Nephron (organoid): Measurements from ENCODE around the gene DHRSX.
A peak's percentile ranks its signal among the peaks of the same experiment; 100 is the strongest.
"Not testable (repeated sequence)": the region's sequence is repeated elsewhere in the genome, so short reads cannot be mapped to it uniquely, and the experiment has no call there.

Experiments
- H3K27ac Mint-ChIP-seq, 3 experiments: 2 replicates each; pipeline ENCODE4 v1.8.0; 2020; ENCODE audit warnings: mixed read lengths in 3 of 3, mild to moderate bottlenecking in 2 of 3, moderate library complexity in 1 of 3
- H3K27me3 Mint-ChIP-seq: 2 replicates; pipeline ENCODE4 v1.8.0; 2021; ENCODE audit warnings: low read depth, mild to moderate bottlenecking, moderate library complexity, mixed read lengths
- H3K36me3 Mint-ChIP-seq: 2 replicates; pipeline ENCODE4 v1.8.0; 2020; ENCODE audit warnings: low read depth, mixed read lengths
- H3K4me1 Mint-ChIP-seq: 2 replicates; pipeline ENCODE4 v1.8.0; 2020; ENCODE audit warnings: mixed read lengths
- H3K4me3 Mint-ChIP-seq, 3 experiments: 2 replicates each; pipeline ENCODE4 v1.8.0; 2020; ENCODE audit warnings: mild to moderate bottlenecking in 3 of 3, mixed read lengths in 3 of 3, moderate library complexity in 2 of 3
- H3K9me3 Mint-ChIP-seq: 2 replicates; pipeline ENCODE4 v1.8.0; 2020; ENCODE audit warnings: mixed read lengths
- TF ChIP-seq, protein P1 (sequence below), 3 experiments: fragments of 200-600 bp; sonication (generic); IDR thresholded peaks; one replicate each; pipeline ENCODE4 v1.5.0; 2021; ENCODE audit warnings: antibody characterized with exemption in 3 of 3; ENCODE audit not compliant: unreplicated experiment in 3 of 3

The DHRSX gene

DNA sequence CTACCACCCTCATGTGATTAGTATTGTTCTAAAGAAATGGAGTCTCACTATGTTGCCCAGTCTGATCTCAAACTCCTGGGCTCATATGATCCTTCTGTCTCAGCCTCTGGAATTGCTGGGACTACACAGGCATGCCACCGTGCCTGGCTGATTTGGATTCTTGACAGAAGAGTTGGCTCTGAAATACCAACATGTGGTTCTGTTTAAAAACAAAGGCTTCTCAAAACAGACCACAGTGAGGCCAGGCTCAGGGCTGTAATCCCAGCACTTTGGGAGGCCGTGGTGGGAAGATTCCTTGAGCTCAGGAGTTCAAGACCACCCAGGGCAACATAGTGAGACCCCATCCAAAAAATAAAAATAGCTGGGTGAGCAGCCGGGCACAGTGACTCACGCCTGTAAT, 126.7 kb downstream of the DHRSX start:
- TF ChIP-seq, protein P1, sequence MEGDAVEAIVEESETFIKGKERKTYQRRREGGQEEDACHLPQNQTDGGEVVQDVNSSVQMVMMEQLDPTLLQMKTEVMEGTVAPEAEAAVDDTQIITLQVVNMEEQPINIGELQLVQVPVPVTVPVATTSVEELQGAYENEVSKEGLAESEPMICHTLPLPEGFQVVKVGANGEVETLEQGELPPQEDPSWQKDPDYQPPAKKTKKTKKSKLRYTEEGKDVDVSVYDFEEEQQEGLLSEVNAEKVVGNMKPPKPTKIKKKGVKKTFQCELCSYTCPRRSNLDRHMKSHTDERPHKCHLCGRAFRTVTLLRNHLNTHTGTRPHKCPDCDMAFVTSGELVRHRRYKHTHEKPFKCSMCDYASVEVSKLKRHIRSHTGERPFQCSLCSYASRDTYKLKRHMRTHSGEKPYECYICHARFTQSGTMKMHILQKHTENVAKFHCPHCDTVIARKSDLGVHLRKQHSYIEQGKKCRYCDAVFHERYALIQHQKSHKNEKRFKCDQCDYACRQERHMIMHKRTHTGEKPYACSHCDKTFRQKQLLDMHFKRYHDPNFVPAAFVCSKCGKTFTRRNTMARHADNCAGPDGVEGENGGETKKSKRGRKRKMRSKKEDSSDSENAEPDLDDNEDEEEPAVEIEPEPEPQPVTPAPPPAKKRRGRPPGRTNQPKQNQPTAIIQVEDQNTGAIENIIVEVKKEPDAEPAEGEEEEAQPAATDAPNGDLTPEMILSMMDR (IDR thresholded peaks at IDR 0.05; ENCODE audit: unreplicated experiment in 3 of 3) = no peak
- Mint-ChIP-seq H3K27me3 (no peaks in the 10 kb centered on the region), H3K9me3 (peaks cover 13% of the 10 kb centered on the region), H3K4me1 (no peaks in the 10 kb centered on the region), H3K4me3 (no peak overlapping the region), H3K36me3 (peaks cover 52% of the 10 kb centered on the region), H3K27ac (no peak overlapping the region)

DNA sequence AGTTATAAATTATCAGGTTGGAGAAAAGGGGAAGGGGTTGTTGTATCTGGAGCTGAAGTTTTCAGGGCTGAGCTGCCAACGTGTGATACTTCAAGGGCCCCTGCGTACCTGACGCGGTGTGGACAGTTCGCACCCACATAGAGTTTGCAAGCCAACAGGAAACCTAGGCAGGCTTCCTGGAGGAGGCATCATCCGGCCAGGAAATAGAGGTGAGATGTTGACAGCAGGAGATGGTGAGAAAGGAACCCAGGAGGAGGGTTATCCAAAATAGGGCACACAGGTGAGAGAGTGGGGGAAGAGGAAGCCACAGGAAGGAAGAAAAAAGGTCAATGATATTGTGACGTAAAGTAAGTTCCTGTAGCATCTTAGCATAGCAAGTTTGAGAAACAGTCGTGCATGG, 127.2 kb downstream of the DHRSX start:
- Mint-ChIP-seq H3K36me3 (peaks cover 49% of the 10 kb centered on the region), H3K27ac (no peak overlapping the region), H3K4me3 (no peak overlapping the region), H3K9me3 (peaks cover 10% of the 10 kb centered on the region), H3K27me3 (no peaks in the 10 kb centered on the region), H3K4me1 (no peaks in the 10 kb centered on the region)
- TF ChIP-seq, protein P1 (IDR thresholded peaks at IDR 0.05; ENCODE audit: unreplicated experiment in 3 of 3) = no peak

DNA sequence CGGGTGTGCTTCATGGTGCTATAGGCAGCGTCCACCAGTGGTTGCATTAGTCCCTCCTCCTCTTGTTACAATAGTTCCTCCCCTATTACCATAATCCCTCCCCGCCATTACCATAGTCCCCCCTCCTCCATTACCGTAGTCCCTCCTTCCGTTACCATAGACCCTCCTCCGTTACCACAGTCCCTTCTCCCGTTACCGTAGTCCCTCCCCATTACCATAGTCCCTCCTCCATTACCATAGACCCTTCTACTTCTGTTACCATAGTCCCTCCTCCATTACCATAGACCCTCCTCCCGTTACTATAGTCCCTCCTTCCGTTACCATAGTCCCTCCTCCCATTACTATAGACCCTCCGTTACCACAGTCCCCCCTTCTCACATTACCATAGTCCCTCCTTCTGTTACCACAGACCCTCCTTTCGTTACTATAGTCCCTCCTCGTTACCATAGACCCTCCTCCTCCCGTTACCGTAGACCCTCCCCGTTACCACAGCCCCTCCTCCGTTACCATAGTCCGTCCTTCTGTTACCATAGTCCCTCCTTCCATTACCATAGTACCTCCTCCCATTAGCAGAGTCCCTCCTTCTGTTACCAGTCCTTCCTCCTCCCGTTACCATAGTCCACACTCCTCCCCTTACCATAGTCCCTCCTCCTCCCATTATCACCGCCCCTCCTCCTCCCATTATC, 129.6 kb downstream of the DHRSX start:
- Mint-ChIP-seq H3K36me3 (peaks cover 33% of the 10 kb centered on the region), H3K4me3 (no peak overlapping the region), H3K27ac (peak overlapping the region in 1 of 3 experiments; percentile 27), H3K9me3 (no peaks in the 10 kb centered on the region), H3K27me3 (no peaks in the 10 kb centered on the region), H3K4me1 (no peaks in the 10 kb centered on the region)
- TF ChIP-seq, protein P1 (IDR thresholded peaks at IDR 0.05; ENCODE audit: unreplicated experiment in 3 of 3) = no peak

DNA sequence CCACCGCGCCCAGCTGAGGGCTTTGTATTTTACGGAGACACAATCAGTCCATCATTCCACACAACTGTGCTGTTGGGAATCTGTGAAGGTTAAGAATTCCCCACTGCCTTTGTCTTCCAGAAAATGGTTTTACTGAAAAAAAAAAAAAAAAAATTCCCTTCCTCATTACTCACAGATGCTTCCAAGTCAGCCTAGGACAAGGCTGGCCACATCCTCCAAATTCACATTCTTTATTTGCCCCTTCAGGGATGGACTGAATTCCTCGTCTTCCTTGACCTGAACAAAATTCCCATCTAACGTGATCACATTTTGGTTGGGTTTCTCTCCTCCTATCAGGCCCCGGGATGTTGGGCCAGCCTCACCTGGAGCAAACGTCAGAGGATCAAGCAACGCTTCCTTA, 130.3 kb downstream of the DHRSX start:
- no peaks in the 10 kb centered on the region for H3K27me3 Mint-ChIP-seq
- H3K4me3 Mint-ChIP-seq = no peak overlapping the region
- H3K27ac Mint-ChIP-seq = peak overlapping the region in 1 of 3 experiments; percentile 27
- TF ChIP-seq, protein P1 (IDR thresholded peaks at IDR 0.05; ENCODE audit: unreplicated experiment in 3 of 3) = no peak
- no peaks in the 10 kb centered on the region for H3K9me3 Mint-ChIP-seq
- peaks cover 39% of the 10 kb centered on the region for H3K36me3 Mint-ChIP-seq
- no peaks in the 10 kb centered on the region for H3K4me1 Mint-ChIP-seq

DNA sequence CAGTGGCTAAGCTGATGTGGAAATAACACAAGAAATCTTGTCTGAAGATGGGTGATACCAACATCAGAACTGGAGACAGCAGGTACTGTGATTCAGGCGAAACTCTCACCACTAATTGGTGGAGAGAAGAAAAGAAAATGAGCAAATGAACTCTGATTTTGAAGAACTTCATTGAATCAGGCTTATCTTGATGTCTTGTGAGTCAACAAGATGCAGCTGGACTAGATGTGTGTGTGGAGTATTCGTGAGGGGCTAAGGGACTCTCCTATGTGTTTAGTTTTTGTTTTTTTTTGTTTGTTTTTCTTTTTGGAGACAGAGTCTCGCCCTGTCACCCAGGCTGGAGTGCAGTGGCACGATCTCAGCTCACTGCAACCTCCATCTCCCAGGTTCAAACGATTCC, 131.6 kb downstream of the DHRSX start:
- Mint-ChIP-seq H3K27me3 (no peaks in the 10 kb centered on the region), H3K4me3 (no peak overlapping the region), H3K27ac (no peak overlapping the region), H3K4me1 (no peaks in the 10 kb centered on the region), H3K9me3 (peaks cover 7% of the 10 kb centered on the region), H3K36me3 (peaks cover 49% of the 10 kb centered on the region)
- TF ChIP-seq, protein P1 (IDR thresholded peaks at IDR 0.05; ENCODE audit: unreplicated experiment in 3 of 3) = no peak

DNA sequence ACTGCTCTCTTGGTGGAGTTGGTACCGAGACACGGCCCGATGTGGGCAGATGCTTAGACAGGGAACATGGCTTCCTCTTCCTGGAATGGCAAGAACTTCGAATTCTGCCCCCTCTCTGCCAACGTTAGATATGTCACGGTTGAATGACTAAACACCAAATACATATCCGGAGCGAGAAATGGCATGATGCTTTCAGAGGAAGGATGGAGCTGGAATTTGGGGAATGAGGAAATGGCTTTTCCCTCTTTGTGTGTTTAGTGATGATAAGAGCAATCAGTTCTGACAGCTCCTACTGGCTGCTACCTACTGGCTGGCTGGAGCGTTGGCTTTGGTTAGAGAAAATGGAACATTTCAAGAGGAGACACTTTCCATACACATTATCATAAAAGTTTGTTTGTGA, 140.0 kb downstream of the DHRSX start:
- Mint-ChIP-seq H3K27ac (no peak overlapping the region), H3K4me1 (no peaks in the 10 kb centered on the region), H3K36me3 (peaks cover 39% of the 10 kb centered on the region), H3K9me3 (peaks cover 13% of the 10 kb centered on the region), H3K4me3 (no peak overlapping the region), H3K27me3 (no peaks in the 10 kb centered on the region)
- TF ChIP-seq, protein P1 (IDR thresholded peaks at IDR 0.05; ENCODE audit: unreplicated experiment in 3 of 3) = no peak

DNA sequence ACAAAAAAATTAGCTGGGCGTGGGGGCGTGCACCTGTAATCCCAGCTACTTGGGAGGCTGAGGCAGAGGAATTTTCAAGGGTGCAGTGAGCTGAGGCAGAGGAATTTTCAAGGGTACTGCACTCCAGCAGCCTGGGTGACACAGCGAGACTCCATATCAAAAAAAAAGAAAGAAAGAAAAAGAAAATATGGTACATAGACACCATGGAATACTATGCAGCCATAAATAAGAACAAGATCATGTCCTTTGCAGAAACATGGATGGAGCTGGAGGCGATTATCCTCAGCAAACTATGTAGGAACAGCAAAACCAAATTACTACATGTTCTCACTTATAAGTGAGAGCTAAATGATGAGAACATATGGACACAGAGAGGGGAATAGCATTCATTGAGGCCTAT, 141.3 kb downstream of the DHRSX start:
- not testable (repeated sequence) for H3K27me3 Mint-ChIP-seq, H3K9me3 Mint-ChIP-seq, H3K27ac Mint-ChIP-seq, H3K4me1 Mint-ChIP-seq, H3K4me3 Mint-ChIP-seq
- peaks cover 34% of the 10 kb centered on the region for H3K36me3 Mint-ChIP-seq
